COLO668 (cell line): ENCODE measurements around the gene KIF25.
"Not testable (repeated sequence)": the region's sequence is repeated elsewhere in the genome, so short reads cannot be mapped to it uniquely, and the experiment has no call there.

ENCODE experiments used
- DNase-seq: peaks from one replicate; lab custom pipeline; 2025; ENCODE audit not compliant: unreplicated experiment; lab: John Stamatoyannopoulos, UW

Gene KIF25

DNA sequence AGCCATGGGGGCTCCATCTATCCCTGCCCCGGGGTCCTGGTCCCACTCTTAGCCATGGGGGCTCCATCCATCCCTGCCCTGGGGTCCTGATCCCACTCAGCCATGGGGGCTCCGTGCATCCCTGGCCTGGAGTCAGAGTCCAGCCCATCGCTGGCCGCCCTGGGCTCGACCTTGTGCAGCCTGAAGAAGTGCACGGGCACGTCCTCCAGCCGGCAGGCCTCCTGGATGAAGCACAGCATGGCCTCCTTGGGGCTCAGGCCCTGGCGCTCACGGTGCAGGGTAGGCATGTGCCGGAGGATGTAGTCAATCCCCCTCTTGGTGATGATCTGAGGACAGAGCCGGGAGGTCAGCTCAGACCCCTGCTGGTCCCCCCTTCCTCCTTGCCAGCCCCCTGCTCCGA, 66.0 kb downstream of the KIF25 start:
- no peak for DNase-seq

DNA sequence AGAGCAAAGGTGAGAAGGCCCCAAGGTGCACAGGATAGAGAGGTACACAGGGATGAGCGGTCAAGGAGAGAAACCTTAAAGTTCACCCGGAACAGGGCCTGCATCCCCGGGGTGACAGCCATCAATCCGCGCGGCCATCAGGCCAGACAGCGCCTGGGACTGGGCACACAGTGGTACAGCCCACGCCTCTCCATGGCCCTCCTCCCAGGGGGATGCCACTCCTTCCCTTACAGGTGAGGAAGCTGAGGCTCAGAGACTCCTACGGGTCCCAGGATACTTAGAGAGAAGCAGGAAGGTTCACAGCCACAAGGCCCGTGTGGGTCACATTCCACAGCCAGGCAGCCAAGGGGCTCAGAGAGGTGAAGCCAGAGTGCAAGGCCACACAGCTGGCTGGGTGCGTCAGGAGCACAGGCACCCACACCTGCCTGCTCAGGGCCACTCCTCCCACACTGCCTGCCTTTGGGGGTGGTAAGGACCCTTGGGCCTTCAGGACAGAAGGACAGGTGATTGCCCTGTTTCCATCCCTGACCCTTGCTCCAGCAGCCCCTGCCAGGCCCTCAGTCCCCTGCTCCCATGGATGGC, 66.8 kb downstream of the KIF25 start:
- no peak for DNase-seq

DNA sequence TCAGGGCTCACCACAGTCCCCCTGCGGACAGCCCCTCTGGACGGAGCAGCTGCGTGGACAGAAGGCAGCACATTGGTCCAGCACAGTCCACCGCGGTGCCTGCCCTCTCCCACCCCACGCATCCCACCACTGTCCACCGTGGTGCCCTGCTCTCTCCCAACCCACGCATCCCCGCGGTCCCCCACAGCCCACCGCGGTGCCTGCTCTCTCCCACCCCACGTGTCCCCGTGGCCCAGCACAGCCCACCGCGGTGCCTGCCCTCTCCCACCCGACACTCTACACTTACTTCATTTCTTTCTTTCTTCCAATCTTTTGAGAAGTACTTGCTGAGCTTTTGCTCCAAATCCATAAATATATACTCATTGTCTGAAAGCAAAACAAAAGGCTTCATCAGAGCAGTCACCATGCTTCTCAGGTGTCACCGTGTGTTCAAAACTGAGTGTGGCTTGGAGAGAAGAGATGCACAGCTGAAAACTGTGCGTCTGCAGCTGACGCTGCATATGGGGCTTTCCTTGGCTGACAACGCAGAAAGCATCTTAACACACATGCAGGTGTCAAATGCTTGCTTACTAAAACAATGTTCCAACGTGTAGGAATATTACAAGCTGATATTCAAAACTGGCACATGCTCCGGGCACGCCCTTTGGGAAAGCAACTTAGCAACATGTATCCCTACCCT, 69.7 kb downstream of the KIF25 start:
- DNase-seq, result no peak

DNA sequence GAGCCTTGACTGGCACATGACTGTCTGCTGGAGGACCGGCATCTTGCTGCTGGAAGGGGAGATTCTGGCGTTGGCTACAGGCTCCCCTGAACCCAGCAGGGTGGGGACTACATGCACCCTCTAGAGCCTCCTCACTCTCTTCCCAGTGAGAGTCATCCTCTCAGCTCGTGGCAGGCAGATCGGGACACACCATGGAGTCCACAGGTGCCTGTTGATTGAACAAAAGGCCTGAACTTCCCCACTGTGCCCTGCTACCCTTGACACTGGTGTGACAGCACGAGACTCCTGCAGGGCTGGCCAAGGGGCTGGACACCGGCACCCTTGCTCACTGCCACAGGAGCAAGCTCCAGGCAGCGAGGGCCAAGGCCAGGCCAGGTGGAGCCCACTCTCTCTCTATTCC, 73.3 kb downstream of the KIF25 start:
- no peak for DNase-seq

DNA sequence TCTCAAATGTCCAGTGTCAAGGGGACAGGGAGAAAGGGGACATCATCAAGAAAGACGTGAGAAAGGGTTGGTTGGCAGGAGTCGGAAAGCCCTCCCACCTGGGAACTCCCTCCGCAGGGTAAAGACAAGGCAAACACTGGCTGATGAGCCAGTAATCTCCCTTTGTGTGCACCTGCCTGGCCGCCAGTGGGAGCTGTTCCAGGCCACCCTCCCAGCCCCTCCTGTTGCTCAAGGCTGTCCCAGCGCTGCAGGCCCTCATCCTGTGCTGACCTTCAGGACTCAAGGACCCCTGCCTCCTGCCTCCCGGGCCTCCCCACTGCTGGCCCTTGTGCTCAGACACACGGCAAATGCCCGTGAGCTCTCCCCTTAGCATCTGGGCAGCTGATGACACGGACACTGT, 74.1 kb downstream of the KIF25 start:
- peak; percentile 16 for DNase-seq

DNA sequence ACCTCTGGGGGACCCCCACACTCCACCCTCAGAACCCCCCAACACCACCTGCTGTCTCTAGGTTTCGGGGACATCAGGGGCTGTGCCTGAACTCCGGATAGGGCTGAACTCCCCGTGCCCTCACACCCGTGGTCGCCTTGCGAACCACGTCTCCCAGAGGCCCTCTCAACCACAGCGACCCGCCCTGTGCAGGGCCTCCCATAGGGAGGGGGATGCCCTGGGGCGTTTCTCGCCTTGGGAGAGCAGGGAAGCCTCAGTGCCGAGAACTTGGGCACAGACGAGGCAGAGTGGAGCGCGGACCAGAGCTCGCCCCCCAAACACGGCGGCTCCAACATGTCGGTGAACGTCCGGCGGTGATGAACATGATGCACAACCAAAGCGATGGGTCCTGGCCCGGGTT, 74.8 kb downstream of the KIF25 start:
- no peak for DNase-seq

DNA sequence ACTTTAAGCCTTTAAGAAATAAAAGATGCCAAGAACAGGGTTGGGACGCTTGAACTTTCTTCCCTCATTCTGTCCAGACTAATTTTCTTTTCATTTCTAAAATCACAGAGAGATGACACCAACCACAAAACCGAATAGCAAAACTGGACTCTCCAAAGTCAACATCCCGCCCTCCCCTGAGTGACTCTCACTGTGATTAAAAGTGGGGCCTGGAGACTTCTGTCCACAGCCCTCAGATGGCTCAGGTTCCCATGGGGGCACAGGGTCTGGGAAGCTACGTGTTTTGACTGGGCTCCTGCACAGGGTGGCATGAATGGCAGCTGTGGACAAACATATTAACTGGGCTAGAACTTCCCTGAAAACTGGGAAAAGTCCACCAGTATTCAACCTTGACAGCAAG, 75.3 kb downstream of the KIF25 start:
- no peak for DNase-seq

DNA sequence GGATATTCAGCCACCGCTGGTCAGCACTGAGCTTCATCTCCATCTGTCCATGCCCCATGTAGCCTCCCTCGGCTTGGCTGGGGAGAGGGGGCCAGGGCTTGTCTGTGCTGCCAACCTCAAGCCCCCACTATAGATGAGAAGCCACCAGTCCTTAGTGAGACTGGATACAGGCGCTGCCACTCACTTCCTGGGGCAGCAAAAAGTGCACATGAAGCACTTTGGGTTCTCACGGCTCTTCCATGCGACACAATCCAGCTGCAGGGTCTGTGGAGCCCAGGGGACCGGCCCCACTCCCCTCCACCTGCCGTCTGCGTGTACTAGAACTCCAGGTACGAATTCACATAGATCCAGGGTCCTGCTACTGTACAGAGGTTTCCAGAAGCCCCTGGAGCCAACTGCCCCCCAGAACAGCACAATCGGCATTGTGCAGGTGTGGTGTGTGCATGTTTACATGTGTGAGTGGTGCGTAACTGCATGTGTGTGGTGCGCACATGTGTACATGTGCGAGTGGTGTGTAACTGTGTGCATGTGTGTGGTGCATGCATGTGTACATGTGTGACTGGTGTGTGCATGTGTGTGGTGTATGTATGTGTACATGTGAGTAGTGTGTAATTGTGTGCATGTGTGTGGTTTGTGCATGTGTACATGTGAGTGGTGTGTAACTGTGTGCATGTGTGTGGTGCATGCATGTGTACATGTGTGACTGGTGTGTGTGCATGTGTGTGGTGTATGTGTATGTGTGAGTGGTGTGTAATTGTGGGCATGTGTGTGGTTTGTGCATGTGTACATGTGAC, 76.7 kb downstream of the KIF25 start:
- no peak for DNase-seq

DNA sequence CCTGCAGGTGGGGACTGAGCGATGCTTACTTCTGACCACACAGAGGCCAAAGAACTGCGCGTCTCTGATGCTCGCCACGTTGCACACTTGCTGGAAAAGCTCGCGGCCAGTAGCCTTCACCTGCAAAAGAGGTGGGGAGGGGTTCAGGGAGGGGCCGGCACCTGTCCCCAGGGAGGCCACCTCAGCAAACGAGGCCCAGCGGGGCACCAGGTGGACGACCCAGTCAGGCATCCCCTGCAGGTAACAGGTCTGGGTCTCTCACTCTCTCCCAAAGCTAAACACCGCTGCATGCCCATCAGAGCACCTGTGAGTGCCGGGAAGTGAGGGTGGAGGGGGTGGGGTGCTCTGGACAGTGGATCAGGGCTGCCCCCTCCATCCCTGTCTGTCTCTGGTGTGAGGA, 77.7 kb downstream of the KIF25 start:
- no peak for DNase-seq

DNA sequence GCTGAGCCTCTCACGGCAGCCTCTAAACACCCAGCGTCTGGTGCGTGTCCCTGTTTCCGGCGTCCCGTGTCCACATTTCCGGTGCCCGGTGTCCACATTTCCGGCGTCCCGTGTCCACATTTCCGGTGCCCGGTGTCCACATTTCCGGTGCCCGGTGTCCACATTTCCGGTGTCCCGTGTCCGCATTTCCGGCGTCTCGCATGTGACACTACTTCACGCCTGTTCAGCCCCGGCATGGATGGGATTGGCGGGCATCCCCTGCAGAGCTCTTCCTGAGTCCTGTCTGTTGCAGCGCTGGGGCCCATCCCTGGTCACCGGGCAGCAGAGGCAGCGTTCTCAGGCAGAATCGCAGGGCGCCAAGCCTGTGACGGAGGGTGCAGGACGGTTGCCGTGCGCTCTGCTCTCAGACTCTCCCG, 78.3 kb downstream of the KIF25 start:
- no peak for DNase-seq

DNA sequence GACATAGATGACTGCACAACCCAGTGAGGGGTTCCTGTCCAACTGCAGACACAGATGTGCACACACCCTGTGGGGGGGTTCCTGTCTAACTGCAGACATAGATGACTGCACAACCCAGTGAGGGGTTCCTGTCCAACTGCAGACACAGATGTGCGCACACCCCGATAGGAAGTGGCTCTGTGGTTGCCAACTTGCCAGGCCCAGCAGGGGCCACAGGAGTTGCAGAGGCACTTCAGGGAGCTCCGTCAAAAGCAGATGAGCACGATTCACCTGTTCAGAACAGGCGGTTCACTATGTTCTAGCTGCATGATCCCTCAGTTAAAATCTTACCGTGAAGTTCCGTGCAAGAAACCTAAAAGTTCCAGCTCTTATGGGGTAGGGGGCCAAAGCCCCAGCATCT, 79.9 kb downstream of the KIF25 start:
- not testable (repeated sequence) for DNase-seq

DNA sequence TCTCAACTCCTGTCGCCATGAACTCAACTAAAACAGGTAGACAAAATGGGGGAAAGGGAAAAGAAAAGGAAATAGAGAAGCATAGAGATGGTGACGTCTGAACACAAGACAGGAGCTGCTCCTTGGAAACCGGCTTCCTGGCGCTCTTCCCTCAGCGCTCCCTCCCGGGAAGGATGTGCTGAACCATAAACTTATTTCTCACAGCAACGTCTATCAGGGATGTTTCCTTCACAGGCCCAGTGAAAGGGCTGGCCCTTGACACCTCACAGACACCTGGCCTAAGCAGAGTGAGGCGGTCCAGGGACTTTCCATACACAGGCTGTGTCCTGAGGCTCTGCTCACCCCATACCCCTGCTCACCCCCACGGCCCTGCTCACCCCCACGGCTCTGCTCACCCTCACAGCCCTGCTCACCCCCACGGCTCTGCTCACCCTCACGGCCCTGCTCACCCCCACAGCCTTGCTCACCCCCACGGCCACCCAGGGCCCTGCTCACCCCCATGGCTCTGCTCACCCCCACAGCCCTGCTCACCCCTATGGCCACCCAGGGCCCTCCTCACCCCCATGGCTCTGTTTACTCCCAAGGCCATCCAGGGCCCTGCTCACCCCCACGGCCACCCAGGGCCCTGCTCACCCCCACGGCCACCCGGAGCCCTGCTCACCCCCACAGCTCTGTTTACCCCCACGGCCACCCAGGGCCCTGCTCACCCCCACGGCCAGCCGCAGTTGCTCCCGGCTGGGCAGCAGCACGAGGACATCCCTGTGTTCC, 80.9 kb downstream of the KIF25 start:
- no peak for DNase-seq

DNA sequence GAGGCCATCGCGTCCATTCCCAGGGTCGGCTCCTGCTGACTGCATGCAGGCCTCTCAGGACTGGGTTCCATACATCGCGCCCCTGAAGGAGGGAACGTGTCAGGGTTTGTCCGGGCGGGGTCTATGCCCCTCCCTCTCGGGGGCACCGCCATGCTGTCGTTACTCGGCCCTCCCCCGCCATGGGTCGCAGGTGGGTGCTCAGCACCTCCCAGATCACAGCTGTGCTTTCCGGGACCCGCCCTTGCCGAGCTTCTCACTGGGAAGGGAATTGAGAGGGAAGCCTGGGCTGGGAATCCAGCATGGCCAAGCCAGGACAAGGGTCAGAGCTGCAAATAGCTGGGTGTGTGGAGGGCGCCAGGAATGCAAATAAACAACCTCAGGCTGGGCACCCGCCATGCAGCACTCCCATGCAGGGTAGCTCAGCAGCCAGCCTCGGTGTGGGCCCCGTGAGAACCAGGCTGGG, 81.5 kb downstream of the KIF25 start, which contains the start of gene FRMD1:
Gene FRMD1, minus strand, starts transcription at position 270 of the 463 bp plus-strand sequence. Its CDS starts 118 bp downstream, at position 152.
- peak; percentile 6 for DNase-seq

DNA sequence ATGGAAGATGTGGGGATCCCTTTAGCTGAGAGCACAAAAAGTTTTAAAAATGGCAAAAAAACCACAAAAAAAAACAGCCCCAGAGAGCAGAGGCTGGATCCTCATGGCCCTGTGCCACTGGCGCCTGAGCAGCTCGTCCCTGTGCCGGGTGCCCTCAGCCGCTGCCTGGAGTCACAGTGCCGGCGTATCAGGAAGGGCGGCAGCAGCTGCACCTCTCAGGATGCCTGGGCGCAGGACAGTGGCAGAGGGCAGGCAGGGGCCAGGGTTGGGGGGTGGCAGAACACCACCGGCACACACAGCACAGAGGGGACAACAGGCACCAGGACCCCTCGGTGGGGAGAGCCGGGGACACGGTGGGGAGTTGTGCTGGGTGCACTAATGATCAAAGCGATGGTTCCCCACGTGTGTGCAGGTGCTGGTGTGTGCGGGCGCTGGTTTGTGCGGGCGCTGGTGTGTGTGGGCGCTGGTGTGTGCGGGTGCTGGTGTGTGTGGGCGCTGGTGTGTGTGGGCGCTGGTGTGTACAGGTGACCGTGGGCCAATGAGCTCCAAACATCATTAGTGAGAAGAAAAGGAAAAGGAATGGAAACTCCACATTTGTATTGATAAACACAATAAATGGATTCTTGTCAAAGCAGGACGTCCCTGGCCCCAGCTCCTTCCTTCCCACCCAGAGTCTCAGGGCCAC, 83.1 kb downstream of the KIF25 start:
- no peak for DNase-seq

DNA sequence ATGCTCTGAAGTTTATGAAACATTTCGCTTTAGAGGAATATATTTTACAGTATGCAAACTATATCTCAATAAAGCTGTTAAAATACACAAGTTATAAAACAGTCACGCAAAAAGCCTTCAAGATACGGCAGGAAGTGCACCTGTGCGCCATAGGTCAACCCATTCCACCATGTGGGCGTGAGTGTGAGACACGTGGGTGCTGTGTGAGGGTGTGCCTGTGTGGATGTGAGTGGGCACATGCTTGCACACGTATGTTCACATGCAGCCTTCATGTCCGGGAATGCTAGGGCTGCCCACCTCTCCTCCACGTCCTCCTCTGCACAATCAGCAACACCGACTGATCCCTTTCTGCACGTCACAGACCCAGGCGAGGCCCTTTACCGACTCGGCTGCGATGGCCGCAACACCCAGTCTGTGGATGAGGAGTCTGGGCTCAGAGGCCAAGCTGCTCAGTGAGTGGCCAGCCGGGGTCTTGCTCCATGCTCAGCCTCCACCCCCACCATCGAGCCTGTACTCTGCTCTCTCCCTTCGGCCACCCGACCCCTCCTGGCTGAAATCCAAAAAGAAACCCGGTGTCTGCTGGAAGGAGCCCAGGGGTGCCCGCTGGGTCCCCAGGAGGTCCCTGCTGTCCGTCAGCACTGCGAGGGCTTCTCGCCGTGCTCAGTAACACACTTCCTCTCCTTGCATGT, 84.5 kb downstream of the KIF25 start:
- DNase-seq, result no peak

DNA sequence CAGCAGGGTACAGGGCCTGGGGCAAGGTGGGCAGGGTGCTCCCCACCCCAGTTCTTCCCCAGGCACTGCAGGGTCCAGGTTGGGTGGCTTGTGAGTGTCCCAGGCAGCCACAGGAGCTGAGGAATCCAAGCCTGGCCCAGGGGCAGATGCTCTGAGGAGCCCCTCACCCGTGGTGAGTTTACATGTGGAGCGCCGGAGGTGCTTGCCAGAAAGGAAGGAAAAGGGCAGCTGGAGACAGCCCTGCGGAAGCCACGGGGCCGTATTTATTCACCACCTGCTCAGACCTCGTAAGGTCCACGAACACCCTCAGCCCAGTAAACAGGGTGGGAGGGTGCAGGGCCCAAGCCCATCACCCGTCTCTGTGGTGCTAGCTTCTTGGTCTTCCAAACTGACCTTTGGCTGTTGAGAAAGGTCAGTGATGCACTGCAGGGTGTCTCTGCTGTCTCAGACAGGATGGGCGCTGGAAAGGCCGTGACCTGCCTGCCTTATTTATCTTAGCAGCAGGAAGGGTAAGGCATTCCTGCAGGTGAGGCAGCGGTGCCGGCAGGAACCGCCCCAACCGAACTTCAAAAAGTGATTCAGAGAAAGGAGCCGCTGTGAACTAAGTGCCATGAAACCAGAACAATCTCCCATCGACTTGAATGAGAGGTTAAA, 85.5 kb downstream of the KIF25 start:
- DNase-seq, result peak; percentile 43

DNA sequence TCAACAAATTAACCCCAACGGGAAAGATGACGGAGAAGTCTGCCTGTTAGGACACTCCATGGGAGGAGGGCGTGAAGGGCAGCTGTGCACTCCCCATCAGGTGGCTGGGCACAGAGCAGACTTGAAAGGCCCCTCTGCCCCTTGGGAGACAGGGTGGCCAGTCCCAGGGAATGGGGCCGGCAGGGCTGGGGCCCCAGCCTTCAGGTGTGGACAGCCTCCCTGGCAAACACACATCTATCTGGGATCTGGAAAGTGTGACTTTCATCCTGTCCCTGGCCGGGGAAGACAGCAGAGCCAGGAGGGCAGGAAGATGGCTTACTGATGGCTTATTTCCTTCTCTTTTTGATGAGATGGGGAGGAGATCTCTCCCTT, 86.0 kb downstream of the KIF25 start:
- peak; percentile 38 for DNase-seq

DNA sequence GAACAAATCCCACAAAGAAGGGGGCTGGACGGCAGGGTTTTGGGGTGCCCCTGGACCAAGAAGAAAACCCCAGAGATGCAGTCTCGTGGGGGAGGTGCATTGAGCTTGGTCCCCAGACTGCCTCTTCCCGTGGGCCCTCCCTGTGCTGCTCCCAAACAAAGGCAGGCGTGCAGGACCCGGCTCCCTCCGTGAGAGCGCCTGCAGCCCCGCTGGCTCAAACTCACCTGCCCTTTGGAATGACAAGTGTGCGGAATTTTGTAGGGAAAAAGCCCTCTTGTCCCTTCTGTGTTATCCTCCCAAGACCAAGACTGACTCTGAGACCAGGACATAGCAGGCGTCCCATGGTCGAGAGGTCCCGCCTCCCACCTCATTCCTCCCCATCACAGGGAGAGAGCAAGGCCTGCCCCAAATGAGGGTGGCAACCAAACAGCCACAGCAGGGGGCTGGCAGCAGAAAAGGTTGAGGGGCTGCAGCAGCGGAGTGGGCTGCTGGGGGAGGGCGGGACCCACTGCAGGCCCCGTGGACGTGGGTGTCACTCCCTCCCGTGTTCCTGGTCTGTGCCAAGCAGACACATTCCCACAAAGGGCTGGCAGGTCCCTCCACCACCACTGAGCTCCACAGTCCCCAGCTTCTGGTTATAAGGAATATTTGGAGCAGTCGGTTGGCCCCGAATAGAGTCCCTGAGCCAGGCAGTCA, 87.1 kb downstream of the KIF25 start:
- no peak for DNase-seq

DNA sequence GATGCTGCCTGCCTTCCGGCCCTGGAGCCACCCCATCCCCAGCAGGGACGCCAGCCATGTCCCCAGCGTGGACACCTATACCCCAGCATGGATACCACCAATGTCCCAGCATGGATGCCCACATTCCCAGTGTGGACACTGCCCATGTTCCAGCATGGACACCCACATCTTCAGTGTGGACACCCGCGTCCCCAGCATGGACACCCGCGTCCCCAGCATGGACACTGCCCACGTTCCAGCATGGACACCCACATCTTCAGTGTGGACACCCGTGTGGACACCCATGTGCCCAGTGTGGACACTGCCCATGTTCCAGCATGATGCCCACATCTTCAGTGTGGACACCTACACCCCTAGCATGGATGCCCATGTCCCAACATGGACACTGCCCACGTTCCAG, 88.6 kb downstream of the KIF25 start:
- DNase-seq, result no peak
